Measurements from ENCODE around the gene MGRN1.

The MGRN1 gene

DNA sequence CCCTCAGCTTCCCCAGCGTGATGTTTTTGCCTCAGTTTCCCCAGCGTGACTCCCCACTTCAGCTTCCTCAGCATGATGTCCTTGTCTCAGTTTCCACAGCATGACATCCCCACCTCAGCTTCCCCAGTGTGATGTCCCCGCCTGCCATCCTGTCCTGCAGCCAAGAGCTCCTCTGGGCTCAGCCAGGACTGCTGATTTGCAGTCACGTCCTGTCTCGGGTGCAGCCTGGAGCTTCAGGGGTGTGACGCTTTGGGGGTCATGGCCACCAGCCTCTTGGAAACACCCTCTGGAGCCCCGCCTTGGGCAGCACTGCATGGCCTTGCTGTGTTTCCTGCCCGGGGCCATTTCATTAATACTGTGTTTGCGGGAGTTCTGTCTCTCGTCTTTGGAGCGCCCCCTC lies 52.2 kb downstream of the MGRN1 start:
- ChIA-PET CTCF (no interaction called here), POLR2A (ENCODE audit: low non-redundant PET) (no interaction called here)
- peak overlapping the region; percentile 99 for H3K27ac ChIP-seq
- TF ChIP-seq, protein P1, sequence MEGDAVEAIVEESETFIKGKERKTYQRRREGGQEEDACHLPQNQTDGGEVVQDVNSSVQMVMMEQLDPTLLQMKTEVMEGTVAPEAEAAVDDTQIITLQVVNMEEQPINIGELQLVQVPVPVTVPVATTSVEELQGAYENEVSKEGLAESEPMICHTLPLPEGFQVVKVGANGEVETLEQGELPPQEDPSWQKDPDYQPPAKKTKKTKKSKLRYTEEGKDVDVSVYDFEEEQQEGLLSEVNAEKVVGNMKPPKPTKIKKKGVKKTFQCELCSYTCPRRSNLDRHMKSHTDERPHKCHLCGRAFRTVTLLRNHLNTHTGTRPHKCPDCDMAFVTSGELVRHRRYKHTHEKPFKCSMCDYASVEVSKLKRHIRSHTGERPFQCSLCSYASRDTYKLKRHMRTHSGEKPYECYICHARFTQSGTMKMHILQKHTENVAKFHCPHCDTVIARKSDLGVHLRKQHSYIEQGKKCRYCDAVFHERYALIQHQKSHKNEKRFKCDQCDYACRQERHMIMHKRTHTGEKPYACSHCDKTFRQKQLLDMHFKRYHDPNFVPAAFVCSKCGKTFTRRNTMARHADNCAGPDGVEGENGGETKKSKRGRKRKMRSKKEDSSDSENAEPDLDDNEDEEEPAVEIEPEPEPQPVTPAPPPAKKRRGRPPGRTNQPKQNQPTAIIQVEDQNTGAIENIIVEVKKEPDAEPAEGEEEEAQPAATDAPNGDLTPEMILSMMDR (conservative IDR thresholded peaks at IDR 0.05; ENCODE audit: low read depth), result no peak
- DNase-seq (ENCODE audit: low spot score), result no peak

DNA sequence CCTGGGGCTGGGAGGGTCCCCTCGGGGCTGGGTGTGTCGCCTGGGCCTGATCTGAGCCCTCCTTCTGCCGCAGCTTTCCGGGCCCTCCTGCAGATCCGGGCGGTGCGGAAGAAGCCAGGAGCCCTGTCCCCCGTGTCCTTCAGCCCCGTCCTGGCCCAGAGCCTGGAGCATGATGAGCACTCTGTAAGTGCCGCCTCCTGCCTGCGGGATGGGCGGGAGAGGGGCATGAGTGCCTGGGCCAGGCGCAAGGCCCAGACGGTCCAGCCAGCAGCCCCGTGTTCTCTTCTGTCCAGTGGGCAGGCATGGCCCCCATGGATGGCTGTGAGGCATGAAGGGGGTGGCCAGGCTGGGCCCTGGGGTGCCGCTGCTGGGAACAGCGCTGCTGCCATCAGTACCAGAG lies 52.8 kb downstream of the MGRN1 start:
- POLR2A ChIA-PET (ENCODE audit: low non-redundant PET), result no interaction called here
- CTCF ChIA-PET, result no interaction called here
- DNase-seq (ENCODE audit: low spot score), result no peak
- TF ChIP-seq, protein P1 (conservative IDR thresholded peaks at IDR 0.05; ENCODE audit: low read depth), result no peak
- peak overlapping the region; percentile 99 for H3K27ac ChIP-seq

DNA sequence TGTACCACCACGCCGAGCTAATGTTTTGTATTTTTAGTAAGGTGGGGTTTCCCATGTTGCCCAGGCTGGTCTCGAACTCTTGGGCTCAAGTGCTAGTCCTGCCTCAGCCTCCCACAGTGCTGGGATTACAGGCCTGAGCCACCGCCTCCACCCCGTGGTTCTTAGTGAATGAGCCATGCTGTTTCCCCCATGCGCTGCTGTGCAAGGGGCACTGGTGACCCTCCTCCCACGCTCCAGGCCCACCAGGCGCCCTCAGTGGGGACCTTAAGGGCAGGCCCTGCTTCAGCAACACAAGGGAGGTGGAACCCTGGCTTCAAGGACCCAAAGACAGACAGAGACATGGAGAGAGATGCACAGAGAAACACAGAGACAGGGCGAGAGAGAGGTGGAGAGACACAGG lies 53.4 kb downstream of the MGRN1 start:
- peak overlapping the region; percentile 99 for H3K27ac ChIP-seq
- POLR2A ChIA-PET (ENCODE audit: low non-redundant PET), result no interaction called here
- CTCF ChIA-PET, result no interaction called here
- TF ChIP-seq, protein P1 (conservative IDR thresholded peaks at IDR 0.05; ENCODE audit: low read depth), result no peak
- DNase-seq (ENCODE audit: low spot score), result no peak

DNA sequence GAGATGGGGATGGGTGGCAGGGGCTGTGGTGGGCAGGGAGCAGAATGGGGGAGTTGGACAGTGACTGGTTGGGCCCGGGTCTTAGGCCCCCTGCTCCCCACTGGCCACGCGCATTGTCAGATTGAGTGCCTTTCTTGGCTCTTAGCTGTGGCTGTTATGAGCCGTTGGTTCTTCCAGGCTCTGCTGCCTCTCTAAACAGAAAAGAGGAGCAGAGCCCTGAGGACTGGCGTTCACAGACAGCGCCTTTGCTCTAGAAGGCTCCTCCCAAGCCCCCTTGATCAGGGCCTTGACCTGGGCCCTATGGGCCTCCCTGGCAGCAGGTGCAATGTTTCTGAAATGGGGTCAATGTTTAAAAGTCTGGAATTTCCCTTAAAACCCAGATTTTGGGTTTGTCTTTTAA lies 54.0 kb downstream of the MGRN1 start:
- ChIA-PET CTCF (no interaction called here), POLR2A (ENCODE audit: low non-redundant PET) (no interaction called here)
- TF ChIP-seq, protein P1 (conservative IDR thresholded peaks at IDR 0.05; ENCODE audit: low read depth), result no peak
- DNase-seq (ENCODE audit: low spot score), result no peak
- H3K27ac ChIP-seq, result peak overlapping the region; percentile 99

DNA sequence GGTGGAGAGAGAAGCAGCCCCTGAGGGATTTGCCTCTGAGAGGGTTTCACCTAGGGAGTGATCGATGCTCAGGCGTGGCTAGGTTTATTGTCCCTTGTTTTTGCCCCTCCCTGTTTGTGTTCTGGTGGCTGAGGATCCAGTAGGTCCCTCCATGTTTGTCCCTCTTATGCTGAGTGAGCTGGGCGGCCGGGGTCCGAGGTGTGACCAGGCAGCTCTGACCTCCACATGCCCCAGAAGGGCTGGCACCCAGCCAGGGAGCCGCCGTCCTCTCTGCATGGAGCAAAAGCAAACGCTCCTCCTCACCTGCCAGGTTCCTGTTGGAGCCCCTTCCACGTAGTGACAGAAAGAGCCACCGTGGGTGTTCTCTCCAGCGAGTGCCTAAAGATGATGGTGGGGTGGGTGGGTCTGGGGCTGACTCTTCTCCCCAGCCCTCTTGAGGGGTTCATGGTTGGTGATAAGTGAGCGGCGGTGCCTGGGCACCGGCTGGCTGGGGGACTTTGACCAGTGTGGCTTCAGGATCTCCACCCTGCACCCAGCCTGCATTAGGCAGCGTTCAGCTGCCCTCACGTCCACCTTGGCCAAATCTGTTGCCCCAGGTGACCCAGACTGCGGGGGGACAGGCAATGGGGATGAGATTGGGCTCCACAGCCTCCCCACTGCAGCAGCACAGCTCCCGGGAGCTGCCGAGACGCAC lies 54.7 kb downstream of the MGRN1 start:
- H3K27ac ChIP-seq, result peak overlapping the region; percentile 99
- TF ChIP-seq, protein P1 (conservative IDR thresholded peaks at IDR 0.05; ENCODE audit: low read depth), result no peak
- no peak for DNase-seq (ENCODE audit: low spot score)
- ChIA-PET CTCF (interaction anchor here (1.2 kb wide), 1 partner anchor 55 kb away, joined by 5 read pairs; the partner anchor contains the start of gene MGRN1), POLR2A (ENCODE audit: low non-redundant PET) (no interaction called here)

DNA sequence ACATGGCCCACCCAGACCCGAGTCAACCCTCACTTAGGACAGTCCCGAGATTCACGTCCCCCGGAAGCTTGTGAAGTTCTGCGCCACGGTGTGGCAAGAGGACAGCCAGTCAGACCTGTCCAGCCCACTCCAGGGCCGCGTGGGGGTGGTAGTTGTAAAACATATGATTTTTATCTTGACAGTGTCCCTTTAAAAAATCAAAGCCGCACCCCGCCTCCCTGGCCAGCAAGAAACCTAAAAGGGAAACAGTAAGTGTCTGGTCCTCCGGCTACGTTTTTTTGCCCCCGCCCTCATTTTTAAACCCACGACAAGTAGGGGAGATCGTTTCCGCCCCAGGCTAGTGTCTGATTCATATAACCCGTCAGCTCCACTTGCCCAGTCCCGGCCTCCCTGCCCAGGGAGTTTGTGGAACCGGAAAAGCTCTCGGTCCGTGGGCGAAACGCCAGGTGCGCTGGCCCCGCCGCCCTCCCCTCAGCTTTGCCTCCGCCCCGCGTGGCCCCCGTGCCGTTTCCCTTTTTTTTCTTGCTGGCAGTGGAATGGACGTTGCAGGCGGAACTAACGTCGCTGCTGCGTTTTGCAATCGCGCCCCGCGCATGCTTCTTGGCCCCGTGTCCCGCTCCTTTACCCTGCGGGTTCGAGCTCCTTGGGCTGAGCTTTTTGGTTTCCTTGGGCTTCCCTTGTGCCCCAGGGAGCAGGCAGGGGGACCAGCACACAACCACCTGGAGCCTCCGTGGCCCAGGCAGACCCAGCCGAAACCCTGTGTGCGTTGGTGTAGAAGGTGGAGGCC lies 55.4 kb downstream of the MGRN1 start:
- peak; percentile 95 for DNase-seq (ENCODE audit: low spot score)
- ChIA-PET CTCF (interaction anchor here (1.2 kb wide), 1 partner anchor 55 kb away, joined by 5 read pairs; the partner anchor contains the start of gene MGRN1), POLR2A (ENCODE audit: low non-redundant PET) (no interaction called here)
- peak overlapping the region; percentile 99 for H3K27ac ChIP-seq
- TF ChIP-seq, protein P1 (conservative IDR thresholded peaks at IDR 0.05; ENCODE audit: low read depth), result no peak
